HG03135 (cell line): ENCODE measurements around the gene WWP2.

Experiments
- ATAC-seq: cut with Tn5 transposase; IDR thresholded peaks from one replicate; pipeline ENCODE4 v1.9.1; 2021; ENCODE audit warnings: mild to moderate bottlenecking, moderate library complexity; ENCODE audit not compliant: unreplicated experiment

WWP2 gene

GRCh38 chr16:69830146-69830533 is 68.0 kb downstream of the WWP2 start:
- ATAC-seq, result no peak

GRCh38 chr16:69830534-69831211 is 68.5 kb downstream of the WWP2 start:
- ATAC-seq, result no peak

- no peak for ATAC-seq
Measured at GRCh38 chr16:69831212-69832123, 69.3 kb downstream of the WWP2 start.

GRCh38 chr16:69833357-69834282 is 71.5 kb downstream of the WWP2 start:
- no peak for ATAC-seq

- peak; percentile 66 for ATAC-seq
Measured at GRCh38 chr16:69834807-69835466, 72.8 kb downstream of the WWP2 start.

GRCh38 chr16:69836257-69836656 is 74.1 kb downstream of the WWP2 start:
- no peak for ATAC-seq

GRCh38 chr16:69837380-69837779 is 75.2 kb downstream of the WWP2 start:
- ATAC-seq, result no peak

GRCh38 chr16:69838489-69838888 is 76.4 kb downstream of the WWP2 start:
- no peak for ATAC-seq

- ATAC-seq, result no peak
Measured at GRCh38 chr16:69839240-69839688, 77.1 kb downstream of the WWP2 start.

- no peak for ATAC-seq
Measured at GRCh38 chr16:69839798-69840409, 77.8 kb downstream of the WWP2 start.

GRCh38 chr16:69840975-69841374 is 78.8 kb downstream of the WWP2 start:
- ATAC-seq, result no peak

GRCh38 chr16:69844441-69844840 is 82.3 kb downstream of the WWP2 start:
- no peak for ATAC-seq

GRCh38 chr16:69845181-69845580 is 83.0 kb downstream of the WWP2 start:
- no peak for ATAC-seq

GRCh38 chr16:69847643-69848042 is 85.5 kb downstream of the WWP2 start:
- ATAC-seq, result no peak

GRCh38 chr16:69848637-69849545 is 86.8 kb downstream of the WWP2 start:
- no peak for ATAC-seq

- no peak for ATAC-seq
Measured at GRCh38 chr16:69851491-69852240, 89.5 kb downstream of the WWP2 start.

- ATAC-seq, result no peak
Measured at GRCh38 chr16:69852815-69853214, 90.7 kb downstream of the WWP2 start.

GRCh38 chr16:69853481-69853880 is 91.3 kb downstream of the WWP2 start:
- ATAC-seq, result no peak
